C4-2B (cell line): ENCODE data around the gene CHST8.

Experiments
- CTCF ChIP-seq: fragments of 450-650 bp; conservative IDR thresholded peaks from 2 replicates; pipeline ENCODE4 v1.5.1; 2017; ENCODE audit warnings: mild to moderate bottlenecking
- ZFX ChIP-seq: fragments of 450-650 bp; IDR thresholded peaks from 2 replicates; pipeline ENCODE4 v1.6.1; 2017

GRCh38 chr19:33572929-33573328 lies 48.8 kb upstream of the CHST8 start:
- TF ChIP-seq CTCF (no peak), ZFX (no peak)
